Spleen (tissue), 7 donors: ENCODE measurements around the gene IHH.

Experiments used
- CTCF ChIP-seq, 11 experiments: fragments of 200-600 bp in 7 of 11; fragments of 450-650 bp in 4 of 11; sonication (generic) in 4 of 11; IDR thresholded peaks in 8 of 11; conservative IDR thresholded peaks in 3 of 11; 1 replicate in 7 of 11; 2 replicates in 4 of 11; pipeline versions ENCODE4 v1.4.0 to v1.8.0; 2016 to 2021; ENCODE audit warnings: antibody characterized with exemption in 11 of 11, inconsistent platforms in 4 of 11, mild to moderate bottlenecking in 1 of 11
- POLR2AphosphoS5 ChIP-seq, 3 donors: sonication (generic); formaldehyde crosslinking; IDR thresholded peaks; one replicate each; pipeline ENCODE4 v1.5.1; 2017; ENCODE audit warnings: antibody characterized with exemption in 3 of 3
- donor health status: DM: no; HTN: no; CAD: no; lungs with moderate emphysema.
- donor health status: DM: no; HTN: no; CAD: no.
- donor health status: DM: no; HTN: no; CAD: no.

- no peak for TF ChIP-seq CTCF (IDR thresholded peaks at IDR 0.05 in 8 of 11, conservative IDR thresholded peaks at IDR 0.05 in 3 of 11)
- no peak for TF ChIP-seq POLR2AphosphoS5 (IDR thresholded peaks at IDR 0.05)
Measured at GRCh38 chr2:219031005-219031738, 29.5 kb downstream of the IHH start.
